H1 (cell line): ENCODE results near the gene VPS37D. TPM values are rescaled to one million over a fixed set of nuclear protein-coding genes. Genes with fewer than 3 reads are reported as not detected.

ENCODE experiments used
- ATF2 ChIP-seq: IDR thresholded peaks from 2 replicates; pipeline ENCODE4 v1.6.1; 2012; ENCODE audit warnings: low read length, inconsistent platforms
- BACH1 ChIP-seq: IDR thresholded peaks from 2 replicates; pipeline ENCODE4 v1.6.1; 2012; ENCODE audit warnings: low read length, improper control_type of control experiment
- CBX5 ChIP-seq: fragments of 300-800, 300-1000 bp; sonication (generic); IDR thresholded peaks from 2 replicates; pipeline ENCODE4 v1.7.1; 2016; ENCODE audit warnings: antibody characterized with exemption, low read length, low read depth
- HDAC2 ChIP-seq, 2 experiments: fragments of 300-600 bp in 1 of 2; sonication (generic) in 1 of 2; IDR thresholded peaks; 2 replicates each; pipeline ENCODE4 v1.6.1; 2011 to 2012; ENCODE audit warnings: low read depth in 2 of 2, low read length in 2 of 2, mild to moderate bottlenecking in 2 of 2, moderate library complexity in 2 of 2, borderline replicate concordance in 1 of 2, inconsistent platforms in 1 of 2
- HDAC6 ChIP-seq: IDR thresholded peaks from one replicate; pipeline ENCODE4 v1.7.1; 2012; ENCODE audit warnings: low read depth, mild to moderate bottlenecking, inconsistent platforms, low read length, moderate library complexity
- POU5F1 ChIP-seq: IDR thresholded peaks from 2 replicates; pipeline ENCODE4 v1.6.1; 2011; ENCODE audit warnings: low read depth, mild to moderate bottlenecking, low read length, moderate library complexity
- RXRA ChIP-seq: IDR thresholded peaks from 2 replicates; pipeline ENCODE4 v1.6.1; 2011; ENCODE audit warnings: low read depth, mild to moderate bottlenecking, low read length, moderate library complexity; ENCODE audit not compliant: insufficient read depth
- USF2 ChIP-seq: IDR thresholded peaks from 2 replicates; pipeline ENCODE4 v1.6.1; 2011; ENCODE audit warnings: low read length, improper control_type of control experiment
- polyA plus RNA-seq, 7 experiments: library from polyadenylated mRNA; depleted of rRNA in 3 of 7; stranded (reverse) in 5 of 7; unstranded in 2 of 7; fragments of >200 nt in 5 of 7; fragments of 200-250 nt in 2 of 7; gene quantifications; 1 replicate in 5 of 7; 2 replicates in 1 of 7; 4 replicates in 1 of 7; pipeline versions ENCODE4 v1.2.1 to v1.2.3, GENCODE V29; 2011 to 2013; ENCODE audit warnings: missing spikeins in 2 of 7, mixed read lengths in 2 of 7
- total RNA-seq: library from RNA; stranded (reverse); fragmentation: NEBNext Ultra II Directional; extraction: Animal tissue kit (Norgen Biotek cat#: 25700); gene quantifications from 2 replicates; pipeline ENCODE4 v1.2.1, GENCODE V29; 2021

The VPS37D gene
- total and polyA plus RNA-seq, 2 of the 8 experiments (the other 6 are each of a cell fraction or from before 2014, with no cell fraction given) = 3.4 to 5.0 TPM

- no peak for TF ChIP-seq HDAC2 (IDR thresholded peaks at IDR 0.05; ENCODE audit: borderline replicate concordance in 1 of 2, low read depth in 2 of 2, low read length in 2 of 2)
- TF ChIP-seq CBX5 = no peak
- TF ChIP-seq ATF2 = no peak
- TF ChIP-seq RXRA = no peak
- no peak for TF ChIP-seq USF2
- 0 out of 2 replicates have a peak, but pooled peaks have one; percentile 37 for TF ChIP-seq BACH1
- TF ChIP-seq POU5F1 = no peak
- TF ChIP-seq HDAC6 = no peak
Measured at GRCh38 chr7:73718905-73719805, 51.5 kb downstream of the VPS37D start, which contains the start of gene STX1A (continued).
